ENCODE results near the gene SRGAP1.

The SRGAP1 gene

GRCh38 chr12:63977441-63977840, 132.9 kb downstream of the SRGAP1 start:
- no peak for DNase-seq

DNA sequence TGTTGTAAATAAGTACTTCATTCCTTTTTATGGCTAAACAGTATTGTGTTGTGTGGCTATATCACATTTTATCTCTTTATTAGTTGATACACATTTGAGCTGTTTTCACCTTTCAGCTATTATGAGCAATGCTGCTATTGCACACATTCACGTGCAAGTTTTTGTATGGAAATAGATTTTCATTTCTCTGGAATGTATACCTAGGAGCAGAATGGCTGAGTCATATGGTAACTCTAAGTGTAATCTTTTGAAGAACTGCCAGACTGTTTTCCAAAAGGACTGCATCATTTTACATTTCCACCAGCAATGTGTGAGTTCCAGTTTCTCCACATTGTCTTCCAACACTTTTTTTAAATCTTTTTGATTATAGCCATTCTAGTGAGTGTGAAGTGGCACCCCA, 134.0 kb downstream of the SRGAP1 start:
- no peak for DNase-seq

GRCh38 chr12:63980211-63980610, 135.7 kb downstream of the SRGAP1 start:
- DNase-seq = no peak

DNA sequence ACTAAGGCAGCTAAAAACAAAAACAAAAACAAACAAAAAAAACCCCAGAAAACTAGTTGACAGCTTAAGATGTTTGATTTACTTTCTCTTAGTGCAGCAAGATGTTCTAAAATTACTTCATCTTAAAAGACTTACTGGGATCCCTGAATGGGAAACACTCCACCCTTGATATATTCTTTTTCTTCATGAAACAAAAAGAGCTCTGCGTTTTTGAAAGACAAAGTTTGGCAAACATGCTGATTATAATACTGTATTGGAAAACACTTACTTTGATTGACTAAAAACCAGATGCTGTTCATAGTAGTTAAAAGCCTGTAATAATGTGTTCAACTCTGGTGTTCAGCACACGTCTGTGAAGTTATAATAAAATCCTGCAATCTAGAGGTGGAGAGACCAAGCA, 136.8 kb downstream of the SRGAP1 start:
- DNase-seq = no peak

DNA sequence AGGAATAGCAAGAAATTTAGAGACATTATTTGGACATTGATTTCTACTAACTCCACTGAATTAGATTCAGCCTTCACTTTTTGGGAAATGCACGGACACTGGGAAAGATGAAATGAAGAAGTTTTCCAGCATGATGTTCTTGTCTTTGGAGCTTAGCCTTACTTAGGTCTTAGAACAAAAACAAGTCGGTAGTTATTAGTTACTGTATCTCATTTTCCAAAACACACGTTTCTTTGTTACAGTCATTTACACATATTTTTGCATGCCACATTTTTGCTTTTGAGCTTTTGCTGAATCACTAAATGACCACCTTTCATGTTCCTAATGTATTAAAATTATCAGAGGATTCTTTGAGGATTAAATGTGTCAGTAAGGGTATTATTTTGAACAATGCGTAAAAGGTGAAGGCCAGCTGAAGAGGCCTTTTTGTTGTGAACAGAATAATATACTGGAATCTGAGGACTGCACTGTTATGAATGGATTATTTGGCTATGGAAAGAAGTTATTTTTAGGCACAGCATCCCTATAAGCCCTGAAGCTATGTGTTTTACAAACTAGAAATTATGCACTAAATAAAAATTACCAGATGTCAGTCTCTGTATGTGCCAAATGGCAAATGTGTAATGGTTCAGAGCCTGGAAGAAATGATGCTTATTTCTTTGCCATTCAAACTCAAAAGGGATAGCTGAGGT, 138.2 kb downstream of the SRGAP1 start:
- no peak for DNase-seq

DNA sequence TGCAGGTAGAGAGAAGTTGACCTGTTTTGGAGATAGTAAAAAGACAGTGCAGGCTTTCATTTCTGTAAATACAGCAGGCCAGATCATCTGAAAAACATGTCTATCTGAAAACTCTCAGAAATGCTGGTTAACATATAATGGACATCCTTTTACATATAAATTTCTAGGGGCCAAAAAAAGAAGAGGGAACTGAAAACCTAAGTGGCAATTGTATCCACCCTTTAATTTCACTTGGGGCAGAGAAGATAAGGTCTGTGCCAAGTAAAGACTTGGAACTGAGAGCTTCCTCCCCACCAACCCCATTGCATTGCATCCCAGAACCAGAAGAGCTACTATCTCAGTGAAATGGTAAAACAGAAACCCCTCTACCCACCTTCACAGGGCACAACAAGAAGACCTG, 141.0 kb downstream of the SRGAP1 start:
- DNase-seq = no peak

- DNase-seq = no peak
Measured at GRCh38 chr12:63985945-63986344, 141.4 kb downstream of the SRGAP1 start.

- DNase-seq = no peak
Measured at GRCh38 chr12:63989301-63989845, 144.9 kb downstream of the SRGAP1 start.

- DNase-seq = no peak
Measured at GRCh38 chr12:63990828-63991547, 146.5 kb downstream of the SRGAP1 start.

DNA sequence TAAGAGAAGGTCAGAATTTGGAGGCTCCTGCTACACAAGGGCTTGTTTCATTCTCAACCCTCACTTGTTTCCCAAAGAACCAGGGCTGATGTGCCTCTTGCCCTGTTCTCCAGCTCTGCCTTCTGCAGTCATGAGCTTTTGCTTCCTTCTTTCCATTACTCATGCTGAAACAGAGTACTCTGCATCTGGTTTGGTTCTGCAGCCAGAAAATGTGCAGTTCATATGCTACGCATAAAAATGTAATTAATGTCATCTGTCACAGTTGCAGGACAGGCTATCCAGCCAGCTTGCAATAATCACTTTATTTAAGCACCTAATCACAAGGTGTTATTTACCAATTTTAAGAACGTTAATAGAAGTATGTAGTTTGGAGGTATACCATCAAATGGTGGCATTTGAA, 150.2 kb downstream of the SRGAP1 start:
- DNase-seq = no peak

GRCh38 chr12:63995512-63995911, 151.0 kb downstream of the SRGAP1 start:
- no peak for DNase-seq

DNA sequence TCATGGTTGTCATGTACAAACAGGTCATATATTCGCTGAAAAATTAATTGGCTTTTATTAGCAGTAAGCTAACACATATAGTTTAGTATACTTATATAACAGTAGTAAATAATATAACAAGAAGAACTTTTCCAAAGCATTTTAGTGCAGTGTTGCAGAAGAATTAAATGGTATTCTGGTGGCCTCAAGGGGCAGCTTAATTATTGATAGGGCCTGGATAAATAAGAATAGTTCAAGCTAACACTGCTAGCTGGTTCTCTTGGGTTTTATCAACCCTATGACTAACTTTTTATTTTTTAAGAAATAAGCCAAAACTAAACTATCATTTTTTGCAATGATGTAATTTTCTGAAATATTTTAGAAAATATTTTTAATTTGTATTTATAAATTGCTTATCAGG, 152.1 kb downstream of the SRGAP1 start:
- DNase-seq = no peak

DNA sequence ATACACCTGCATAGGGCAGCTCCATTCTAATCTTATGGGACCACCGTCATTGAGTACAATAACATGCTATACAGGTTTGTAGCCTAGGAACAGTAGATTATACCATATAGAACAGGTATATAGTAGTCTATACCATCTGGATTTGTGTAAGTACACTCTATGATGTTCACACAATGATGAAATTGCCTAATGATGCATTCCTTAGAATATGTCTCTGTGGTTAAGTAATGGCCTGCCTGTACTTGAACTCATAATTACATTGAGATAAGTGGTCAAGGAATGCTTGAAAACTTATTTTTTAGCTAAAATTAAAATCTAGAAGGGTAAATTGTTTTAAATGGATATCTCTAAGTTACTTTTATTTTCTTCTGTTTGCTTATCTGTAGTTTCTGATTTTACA, 152.7 kb downstream of the SRGAP1 start:
- no peak for DNase-seq

- DNase-seq = no peak
Measured at GRCh38 chr12:63998584-63998983, 154.1 kb downstream of the SRGAP1 start.

DNA sequence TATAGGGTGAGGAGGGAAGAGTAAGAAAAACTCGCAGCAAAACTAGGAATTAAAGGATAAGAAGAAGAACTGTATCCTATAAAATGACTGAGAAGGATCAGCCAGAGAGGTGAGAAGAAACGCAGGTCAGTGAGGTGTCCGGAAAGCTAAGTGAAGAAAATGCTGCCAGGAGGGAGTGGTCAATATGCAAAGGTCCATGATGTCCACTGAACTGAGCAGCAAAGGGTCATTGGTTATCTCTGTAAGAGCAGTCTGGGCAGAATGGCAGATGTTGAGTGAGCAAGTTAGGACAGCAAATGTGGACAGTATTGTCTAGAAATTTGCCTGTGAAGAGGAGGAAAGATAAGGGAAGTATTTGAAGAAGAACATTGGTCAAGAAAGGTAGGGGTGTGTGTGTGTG, 155.4 kb downstream of the SRGAP1 start:
- DNase-seq = peak; percentile 11

DNA sequence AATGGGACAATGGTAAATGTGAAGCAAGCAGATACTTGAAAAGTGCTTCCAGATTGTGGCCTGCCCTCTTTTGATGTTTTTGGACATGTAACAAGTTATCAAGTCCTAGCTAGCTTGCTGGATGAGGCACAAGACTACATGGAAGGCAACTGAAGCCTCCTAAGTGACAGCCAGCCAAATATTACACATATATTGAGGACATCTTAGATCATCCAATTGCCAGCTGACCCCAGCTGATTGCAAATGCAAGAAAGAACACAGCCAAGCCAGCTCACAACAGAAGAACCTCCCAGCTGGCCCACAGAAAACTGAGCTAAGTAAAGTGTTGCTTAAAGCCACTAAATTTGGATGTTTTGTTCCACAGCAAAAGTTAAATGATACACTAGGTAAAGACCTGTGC, 156.9 kb downstream of the SRGAP1 start:
- DNase-seq = no peak

- no peak for DNase-seq
Measured at GRCh38 chr12:64004641-64005040, 160.1 kb downstream of the SRGAP1 start.

DNA sequence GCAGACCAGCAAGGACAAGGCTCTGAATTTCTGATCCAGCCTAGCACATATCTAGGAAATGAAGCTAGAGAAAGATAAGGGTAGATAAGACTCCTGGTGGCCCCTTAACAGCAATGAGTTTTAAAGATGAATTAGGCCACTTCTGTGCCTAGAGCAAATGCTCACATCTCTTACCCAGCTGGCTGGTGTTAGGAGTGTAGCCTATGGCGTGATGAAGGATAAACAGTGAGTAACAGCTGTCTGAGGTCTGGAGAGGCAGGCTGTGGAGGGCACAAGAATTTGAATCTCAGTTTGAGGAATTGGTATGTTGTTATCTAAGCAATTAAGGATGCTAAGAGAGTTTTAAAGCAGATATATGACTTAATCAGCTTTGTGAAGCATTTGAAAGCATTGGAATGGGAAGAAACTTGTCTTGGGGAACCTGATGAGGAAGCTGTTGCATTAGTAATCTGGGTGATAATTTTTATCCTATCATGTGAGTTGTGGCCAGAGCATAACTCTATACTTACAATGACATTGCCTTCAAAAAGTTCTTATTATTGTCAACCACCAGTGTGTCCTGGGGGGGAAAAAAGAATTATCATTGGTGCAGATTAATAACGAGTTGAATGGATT, 161.8 kb downstream of the SRGAP1 start:
- no peak for DNase-seq

DNA sequence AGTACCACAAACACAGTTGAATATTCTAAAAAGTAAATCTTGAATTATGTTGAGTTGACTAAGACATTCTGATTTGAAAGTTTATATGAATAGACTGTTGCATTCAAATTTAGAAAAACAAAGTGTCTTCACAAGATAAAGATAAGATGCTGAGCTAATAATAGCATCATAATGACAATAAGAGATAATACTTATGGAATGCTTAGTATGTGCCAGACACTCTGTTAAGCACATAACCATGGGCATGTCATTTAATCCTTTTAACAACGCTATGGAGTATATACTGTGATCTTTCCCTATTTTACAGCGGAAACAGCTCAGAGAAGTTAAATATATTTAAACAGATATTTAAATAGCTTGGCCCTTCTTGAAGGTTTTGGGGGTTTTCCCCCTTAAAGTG, 163.4 kb downstream of the SRGAP1 start:
- DNase-seq = no peak

DNA sequence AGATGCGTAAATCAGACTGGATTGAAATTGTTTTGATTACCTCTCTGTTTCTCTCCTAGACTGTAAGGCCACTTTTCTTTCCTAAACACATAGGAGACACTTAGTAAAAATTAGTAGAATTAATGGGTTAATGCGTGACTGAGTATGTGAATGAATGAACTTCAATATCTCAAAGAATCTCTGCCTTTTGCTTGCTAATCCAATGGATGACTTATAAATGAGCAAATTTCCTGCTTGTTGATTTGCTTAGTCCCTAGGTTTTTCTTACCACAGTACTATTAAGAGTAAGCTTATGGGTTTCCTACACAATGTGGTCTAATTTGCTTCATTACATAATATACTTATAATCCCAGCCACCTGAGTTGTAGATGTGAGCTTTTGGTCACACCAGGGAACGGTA, 164.1 kb downstream of the SRGAP1 start:
- no peak for DNase-seq

DNA sequence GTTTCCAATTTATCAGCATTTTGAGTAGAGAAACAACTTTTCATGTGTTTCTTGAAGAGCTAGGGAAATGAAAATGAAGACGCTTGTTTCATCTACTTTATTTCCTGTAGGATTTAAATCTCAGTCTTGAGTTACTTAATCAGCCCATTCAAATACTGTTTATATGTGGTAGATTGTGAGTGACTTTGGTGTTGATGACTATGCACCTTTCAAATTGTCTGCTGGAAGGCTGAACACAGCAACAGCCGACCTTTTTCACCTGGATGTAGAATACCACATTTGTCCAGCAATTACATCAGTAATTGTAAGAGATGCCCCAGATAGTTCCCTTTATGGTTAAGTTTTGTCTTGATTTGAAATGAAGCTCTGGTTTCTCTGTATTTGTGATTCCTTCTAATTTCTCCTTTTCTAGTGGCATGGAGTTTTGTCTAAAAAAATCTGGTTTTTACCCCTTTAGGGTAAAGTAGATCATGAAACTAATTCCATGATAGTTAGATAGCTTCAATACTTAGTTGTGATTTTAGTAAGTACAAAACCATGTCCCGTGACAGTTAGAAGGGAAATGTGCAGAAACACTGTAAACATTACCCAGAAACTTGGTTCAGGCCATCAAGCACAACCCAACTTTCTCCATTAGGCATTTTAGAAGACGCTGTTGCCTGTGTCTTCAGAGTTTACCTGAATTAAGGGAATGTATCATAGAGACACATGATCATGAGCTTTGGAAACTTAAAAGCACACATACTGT, 165.0 kb downstream of the SRGAP1 start:
- no peak for DNase-seq

DNA sequence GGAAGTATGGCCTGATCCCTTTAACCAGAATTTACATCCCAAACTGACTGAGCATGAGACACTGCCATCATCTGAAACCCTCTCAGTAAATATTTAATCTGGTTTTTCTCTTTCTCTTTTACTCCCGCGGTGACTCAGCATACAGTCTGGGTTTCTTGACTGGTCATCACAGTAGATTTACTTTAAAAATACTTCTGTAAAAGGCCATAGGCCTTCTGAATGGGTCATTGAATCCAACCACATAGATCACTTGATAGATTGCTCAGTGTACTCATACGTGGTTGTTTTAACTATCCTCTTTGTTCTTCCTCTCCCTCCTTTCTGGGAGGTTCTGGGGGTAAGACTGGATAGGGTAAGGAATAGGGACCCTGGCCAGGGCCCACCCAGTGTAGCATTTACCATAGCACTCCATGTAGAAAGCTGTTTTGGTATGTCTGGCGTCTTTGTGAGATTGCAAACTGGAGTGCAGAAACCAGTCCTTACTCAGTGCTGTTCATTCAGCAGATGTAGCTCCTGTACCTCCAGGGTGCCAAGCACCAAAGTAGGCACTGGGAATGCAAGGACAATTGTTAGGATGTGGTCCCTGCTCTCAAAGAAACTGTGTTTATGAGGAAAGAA, 165.7 kb downstream of the SRGAP1 start:
- no peak for DNase-seq

- DNase-seq = no peak
Measured at GRCh38 chr12:64016521-64016920, 172.0 kb downstream of the SRGAP1 start.

All from NCI-H146 (cell line).